Smooth muscle cell (in vitro differentiated cells): ENCODE measurements around the gene GPR183. TPM values are rescaled to one million over a fixed set of nuclear protein-coding genes. Genes with fewer than 3 reads are reported as not detected.

ENCODE experiments used
- DNase-seq: peaks from one replicate; lab custom pipeline; 2025; ENCODE audit not compliant: unreplicated experiment; lab: John Stamatoyannopoulos, UW
- H2AFZ ChIP-seq: fragments of 200-600 bp; sonication (generic); 2 replicates; pipeline ENCODE4 v1.6.0; 2016; ENCODE audit warnings: antibody characterized with exemption, low read depth, mild to moderate bottlenecking
- H3F3A ChIP-seq: fragments of 200-600 bp; sonication (generic); 2 replicates; pipeline ENCODE4 v1.6.0; 2017; ENCODE audit warnings: antibody characterized with exemption, low read depth
- H3K27ac ChIP-seq: fragments of 200-600 bp; sonication (generic); 2 replicates; pipeline ENCODE4 v1.5.1; 2016; ENCODE audit warnings: low read depth, mild to moderate bottlenecking
- H3K27me3 ChIP-seq: fragments of 200-600 bp; sonication (generic); 2 replicates; pipeline ENCODE4 v1.6.1; 2016; ENCODE audit warnings: low read depth, mild to moderate bottlenecking
- H3K36me3 ChIP-seq: fragments of 200-600 bp; sonication (generic); 2 replicates; pipeline ENCODE4 v1.5.1; 2016; ENCODE audit warnings: low read depth
- H3K4me1 ChIP-seq: fragments of 200-600 bp; sonication (generic); 2 replicates; pipeline ENCODE4 v1.5.1; 2016; ENCODE audit warnings: low read depth
- H3K4me2 ChIP-seq: fragments of 200-600 bp; sonication (generic); 2 replicates; pipeline ENCODE4 v1.6.0; 2016; ENCODE audit warnings: mild to moderate bottlenecking
- H3K4me3 ChIP-seq: fragments of 200-600 bp; sonication (generic); 2 replicates; pipeline ENCODE4 v1.5.1; 2016; ENCODE audit warnings: mild to moderate bottlenecking
- H3K79me2 ChIP-seq: fragments of 200-600 bp; sonication (generic); 2 replicates; pipeline ENCODE4 v1.6.0; 2016; ENCODE audit warnings: low read depth, mild to moderate bottlenecking
- H3K9ac ChIP-seq: fragments of 200-600 bp; sonication (generic); 2 replicates; pipeline ENCODE4 v1.6.0; 2016; ENCODE audit warnings: low read depth
- H3K9me3 ChIP-seq: fragments of 200-600 bp; sonication (generic); replicated peaks from 2 replicates; pipeline ENCODE4 v1.5.1; 2016; ENCODE audit warnings: low read depth
- H4K20me1 ChIP-seq: fragments of 200-600 bp; sonication (generic); 2 replicates; pipeline ENCODE4 v1.6.0; 2016; ENCODE audit warnings: low read depth
- WGBS: methylation state at CpG from one replicate; pipeline ENCODE4 v1.1.7; 2016; ENCODE audit warnings: low lambda C conversion rate; 5-methylcytosine and 5-hydroxymethylcytosine counted together
- polyA plus RNA-seq: library from polyadenylated mRNA; unstranded; fragments of >200 nt; fragmentation: Nextera tagmentation; extraction: Ambion mirVana; gene quantifications from 2 replicates; pipeline ENCODE4 v1.2.1, GENCODE V29; 2016
- total RNA-seq: library from RNA; depleted of rRNA; stranded (reverse); fragments of >200 nt; gene quantifications from 2 replicates; pipeline ENCODE4 v1.2.3, GENCODE V29; 2014
- TF ChIP-seq, protein P1 (sequence below): fragments of 200-600 bp; sonication (generic); IDR thresholded peaks from 2 replicates; pipeline ENCODE4 v1.5.1; 2017; ENCODE audit warnings: borderline replicate concordance, mild to moderate bottlenecking, antibody characterized with exemption; ENCODE audit not compliant: insufficient read depth, poor library complexity, severe bottlenecking

GPR183 gene
- total and polyA plus RNA-seq, 2 experiments from 2014 or later: 32.4 to 33.0 TPM

GRCh38 chr13:99299920-99300341 lies 7.3 kb downstream of the GPR183 start:
- H3K79me2 ChIP-seq: peaks cover 39% of the 10 kb centered on the region
- no peaks in the 10 kb centered on the region for H3K9me3 ChIP-seq
- no peak for DNase-seq
- H3K36me3 ChIP-seq: peaks cover 5% of the 10 kb centered on the region
- peaks cover 47% of the 10 kb centered on the region for H4K20me1 ChIP-seq
- H3K4me3 ChIP-seq: no peak overlapping the region
- TF ChIP-seq, protein P1, sequence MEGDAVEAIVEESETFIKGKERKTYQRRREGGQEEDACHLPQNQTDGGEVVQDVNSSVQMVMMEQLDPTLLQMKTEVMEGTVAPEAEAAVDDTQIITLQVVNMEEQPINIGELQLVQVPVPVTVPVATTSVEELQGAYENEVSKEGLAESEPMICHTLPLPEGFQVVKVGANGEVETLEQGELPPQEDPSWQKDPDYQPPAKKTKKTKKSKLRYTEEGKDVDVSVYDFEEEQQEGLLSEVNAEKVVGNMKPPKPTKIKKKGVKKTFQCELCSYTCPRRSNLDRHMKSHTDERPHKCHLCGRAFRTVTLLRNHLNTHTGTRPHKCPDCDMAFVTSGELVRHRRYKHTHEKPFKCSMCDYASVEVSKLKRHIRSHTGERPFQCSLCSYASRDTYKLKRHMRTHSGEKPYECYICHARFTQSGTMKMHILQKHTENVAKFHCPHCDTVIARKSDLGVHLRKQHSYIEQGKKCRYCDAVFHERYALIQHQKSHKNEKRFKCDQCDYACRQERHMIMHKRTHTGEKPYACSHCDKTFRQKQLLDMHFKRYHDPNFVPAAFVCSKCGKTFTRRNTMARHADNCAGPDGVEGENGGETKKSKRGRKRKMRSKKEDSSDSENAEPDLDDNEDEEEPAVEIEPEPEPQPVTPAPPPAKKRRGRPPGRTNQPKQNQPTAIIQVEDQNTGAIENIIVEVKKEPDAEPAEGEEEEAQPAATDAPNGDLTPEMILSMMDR: no peak
- no peak overlapping the region for H3K9ac ChIP-seq
- no peak overlapping the region for H3K4me2 ChIP-seq
- H2AFZ ChIP-seq: no peak overlapping the region
- WGBS: 70% methylated on average over 4 of the region's 4 CpGs
- H3K27ac ChIP-seq: no peak overlapping the region
- peaks cover 10% of the 10 kb centered on the region for H3F3A ChIP-seq
- peaks cover 4% of the 10 kb centered on the region for H3K4me1 ChIP-seq
- no peaks in the 10 kb centered on the region for H3K27me3 ChIP-seq

- Histone ChIP-seq H2AFZ (no peak overlapping the region), H3F3A (peaks cover 10% of the 10 kb centered on the region), H3K79me2 (peaks cover 36% of the 10 kb centered on the region), H4K20me1 (peaks cover 49% of the 10 kb centered on the region), H3K4me1 (peaks cover 4% of the 10 kb centered on the region), H3K36me3 (peaks cover 5% of the 10 kb centered on the region), H3K9ac (no peak overlapping the region), H3K4me3 (no peak overlapping the region), H3K4me2 (no peak overlapping the region), H3K27me3 (no peaks in the 10 kb centered on the region), H3K27ac (no peak overlapping the region), H3K9me3 (no peaks in the 10 kb centered on the region)
- TF ChIP-seq, protein P1: no peak
- DNase-seq: no peak
- WGBS: 89% methylated on average over 4 of the region's 4 CpGs
Measured at GRCh38 chr13:99299256-99299919, 7.8 kb downstream of the GPR183 start.

- Histone ChIP-seq H3K4me3 (no peak overlapping the region), H3K4me1 (peaks cover 4% of the 10 kb centered on the region), H3F3A (peaks cover 10% of the 10 kb centered on the region), H3K27ac (peak overlapping the region; percentile 12), H3K9ac (no peak overlapping the region), H4K20me1 (peaks cover 49% of the 10 kb centered on the region), H3K36me3 (peaks cover 5% of the 10 kb centered on the region), H3K9me3 (no peaks in the 10 kb centered on the region), H3K79me2 (peaks cover 29% of the 10 kb centered on the region), H3K27me3 (no peaks in the 10 kb centered on the region), H2AFZ (no peak overlapping the region), H3K4me2 (peak overlapping the region; percentile 15)
- no peak for DNase-seq
- TF ChIP-seq, protein P1: no peak
- 97% methylated on average over 2 of the region's 2 CpGs for WGBS
Measured at GRCh38 chr13:99298056-99298455, 9.1 kb downstream of the GPR183 start.

GRCh38 chr13:99297331-99297730 lies 9.9 kb downstream of the GPR183 start:
- H3K4me1 ChIP-seq: peaks cover 4% of the 10 kb centered on the region
- peaks cover 23% of the 10 kb centered on the region for H3K79me2 ChIP-seq
- no peak overlapping the region for H3K9ac ChIP-seq

More at GRCh38 chr13:99297331-99297730, 9.9 kb downstream of the GPR183 start:
- peaks cover 10% of the 10 kb centered on the region for H3F3A ChIP-seq
- no peaks in the 10 kb centered on the region for H3K27me3 ChIP-seq
- H4K20me1 ChIP-seq: peaks cover 43% of the 10 kb centered on the region
- peak overlapping the region; percentile 15 for H3K4me2 ChIP-seq
- no peak overlapping the region for H2AFZ ChIP-seq
- H3K27ac ChIP-seq: peak overlapping the region; percentile 12
- H3K9me3 ChIP-seq: no peaks in the 10 kb centered on the region
- peaks cover 5% of the 10 kb centered on the region for H3K36me3 ChIP-seq
- DNase-seq: no peak
- TF ChIP-seq, protein P1: no peak
- H3K4me3 ChIP-seq: no peak overlapping the region
